Activated T-cell treated with anti-CD3 and anti-CD28 coated beads, Interleukin-2, amount 50 U/mL, for 4 hours (primary cell): ENCODE measurements around the gene DND1. TPM values are rescaled to one million over a fixed set of nuclear protein-coding genes. Genes with fewer than 3 reads are reported as not detected.
"Not testable (repeated sequence)": the region's sequence is repeated elsewhere in the genome, so short reads cannot be mapped to it uniquely, and the experiment has no call there.

Source experiments
- ATAC-seq, 2 donors: fragments of 200-7000 bp; cut with Tn5 transposase; one replicate each; pipeline ENCODE4 v1.10.0; 2021
- DNase-seq: peaks from one replicate; pipeline ENCODE4 v3.0.0-alpha.2; 2020
- H3K27me3 Mint-ChIP-seq: one replicate; pipeline ENCODE4 v1.8.0; 2021; ENCODE audit warnings: low read depth, mixed read lengths
- H3K36me3 Mint-ChIP-seq: one replicate; pipeline ENCODE4 v1.8.0; 2022; ENCODE audit warnings: mixed read lengths; ENCODE audit not compliant: insufficient read depth
- H3K4me1 Mint-ChIP-seq: one replicate; pipeline ENCODE4 v1.8.0; 2021; ENCODE audit warnings: low read depth, mixed read lengths
- H3K4me3 Mint-ChIP-seq: one replicate; pipeline ENCODE4 v1.8.0; 2021; ENCODE audit warnings: mild to moderate bottlenecking, moderate library complexity, mixed read lengths
- H3K9me3 Mint-ChIP-seq: one replicate; pipeline ENCODE4 v1.8.0; 2021; ENCODE audit warnings: mixed read lengths
- total RNA-seq, 3 donors: library from RNA; stranded (reverse); gene quantifications; one replicate each; pipeline ENCODE4 v1.2.1, GENCODE V29; 2021

The DND1 gene
- total RNA-seq, 3 donors from 2014 or later, result 3.1 to 5.6 (median 4.5) TPM

GRCh38 chr5:140647042-140647419 lies 26.3 kb downstream of the DND1 start:
- H3K4me3 Mint-ChIP-seq, result peak overlapping the region; percentile 100
- H3K36me3 Mint-ChIP-seq, result peaks cover 33% of the 10 kb centered on the region
- ATAC-seq, result no peak
- H3K4me1 Mint-ChIP-seq, result peaks cover 45% of the 10 kb centered on the region
- H3K9me3 Mint-ChIP-seq, result no peaks in the 10 kb centered on the region
- DNase-seq, result no peak
- no peaks in the 10 kb centered on the region for H3K27me3 Mint-ChIP-seq

DNA sequence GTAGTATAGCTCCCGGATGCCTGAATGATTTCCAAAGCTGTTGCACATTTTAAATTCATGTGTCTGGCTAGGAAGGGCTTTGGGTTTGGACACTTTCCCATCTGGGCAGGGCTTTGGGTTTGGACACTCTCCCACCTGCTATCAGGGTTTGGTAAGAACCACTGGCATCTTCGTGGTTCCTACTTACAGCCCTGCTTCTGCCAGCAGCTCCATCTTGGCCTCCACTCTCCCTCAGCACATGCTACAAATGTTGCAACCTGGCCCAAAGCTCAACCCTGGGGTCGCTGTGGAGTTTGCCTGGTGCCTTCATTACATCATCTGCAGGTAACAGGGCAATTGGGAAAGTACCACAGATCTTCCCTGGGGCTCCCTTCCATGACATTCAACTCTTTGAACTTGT lies 30.7 kb downstream of the DND1 start:
- Mint-ChIP-seq H3K9me3 (no peaks in the 10 kb centered on the region), H3K36me3 (peaks cover 18% of the 10 kb centered on the region), H3K4me3 (no peak overlapping the region), H3K4me1 (peaks cover 47% of the 10 kb centered on the region), H3K27me3 (no peaks in the 10 kb centered on the region)
- no peak for ATAC-seq
- no peak for DNase-seq

DNA sequence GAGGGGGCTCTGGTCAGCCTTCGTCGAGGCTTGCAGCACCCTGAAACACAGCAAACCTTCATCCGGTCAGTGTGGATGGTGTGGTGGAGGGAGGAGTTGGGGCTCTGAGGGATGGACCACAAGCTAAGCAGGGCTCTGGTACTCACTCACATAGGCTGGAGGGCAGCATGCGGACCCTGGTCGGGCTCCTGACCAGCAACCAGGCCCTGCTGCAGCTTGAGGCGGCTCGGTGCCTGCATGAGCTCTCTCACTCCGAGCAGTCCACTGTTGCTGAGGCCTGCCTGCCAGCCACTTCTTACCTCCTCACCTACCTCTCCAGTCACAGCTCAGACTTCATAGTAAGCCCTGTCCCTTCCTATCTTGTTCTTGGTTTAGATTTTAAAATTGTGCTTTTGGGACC lies 31.7 kb downstream of the DND1 start:
- Mint-ChIP-seq H3K4me3 (no peak overlapping the region), H3K4me1 (peaks cover 44% of the 10 kb centered on the region), H3K36me3 (peaks cover 17% of the 10 kb centered on the region), H3K27me3 (no peaks in the 10 kb centered on the region), H3K9me3 (no peaks in the 10 kb centered on the region)
- DNase-seq (no peak), ATAC-seq (no peak)

- Mint-ChIP-seq H3K36me3 (peaks cover 12% of the 10 kb centered on the region), H3K27me3 (no peaks in the 10 kb centered on the region), H3K4me3 (peak within 1 kb of the TSS; percentile 89), H3K9me3 (no peaks in the 10 kb centered on the region), H3K4me1 (peaks cover 39% of the 10 kb centered on the region)
- ATAC-seq (peak; percentile 95 to 97), DNase-seq (peak; percentile 96)
Observed at GRCh38 chr5:140639148-140639981, 34.0 kb downstream of the DND1 start, which contains the start of gene TMCO6. Gene TMCO6 (plus strand): TSS chr5:140639451. CDS start chr5:140639528, 77 bp downstream.

GRCh38 chr5:140638898-140639147 lies 34.6 kb downstream of the DND1 start:
- H3K36me3 Mint-ChIP-seq, ATAC-seq, H3K9me3 Mint-ChIP-seq, H3K27me3 Mint-ChIP-seq, DNase-seq: not testable (repeated sequence)
- Mint-ChIP-seq H3K4me1 (peaks cover 39% of the 10 kb centered on the region), H3K4me3 (peak overlapping the region; percentile 89)

GRCh38 chr5:140637371-140638100 lies 35.8 kb downstream of the DND1 start:
- Mint-ChIP-seq H3K4me1 (peaks cover 48% of the 10 kb centered on the region), H3K27me3 (peaks cover 3% of the 10 kb centered on the region), H3K36me3 (peaks cover 3% of the 10 kb centered on the region), H3K9me3 (no peaks in the 10 kb centered on the region), H3K4me3 (no peak overlapping the region)
- ATAC-seq (no peak), DNase-seq (no peak)

GRCh38 chr5:140635291-140636257 lies 37.8 kb downstream of the DND1 start:
- ATAC-seq, result peak in 1 of 2 donors; percentile 3
- H3K4me1 Mint-ChIP-seq, result peaks cover 45% of the 10 kb centered on the region

GRCh38 chr5:140634103-140634502 lies 39.3 kb downstream of the DND1 start:
- Mint-ChIP-seq H3K27me3 (peaks cover 11% of the 10 kb centered on the region), H3K4me3 (no peak overlapping the region), H3K9me3 (no peaks in the 10 kb centered on the region), H3K4me1 (peaks cover 37% of the 10 kb centered on the region), H3K36me3 (no peaks in the 10 kb centered on the region)
- DNase-seq, result no peak
- no peak for ATAC-seq

More at GRCh38 chr5:140635291-140636257, 37.8 kb downstream of the DND1 start:
- Mint-ChIP-seq H3K36me3 (no peaks in the 10 kb centered on the region), H3K4me3 (no peak overlapping the region), H3K27me3 (peaks cover 11% of the 10 kb centered on the region), H3K9me3 (no peaks in the 10 kb centered on the region)
- no peak for DNase-seq

DNA sequence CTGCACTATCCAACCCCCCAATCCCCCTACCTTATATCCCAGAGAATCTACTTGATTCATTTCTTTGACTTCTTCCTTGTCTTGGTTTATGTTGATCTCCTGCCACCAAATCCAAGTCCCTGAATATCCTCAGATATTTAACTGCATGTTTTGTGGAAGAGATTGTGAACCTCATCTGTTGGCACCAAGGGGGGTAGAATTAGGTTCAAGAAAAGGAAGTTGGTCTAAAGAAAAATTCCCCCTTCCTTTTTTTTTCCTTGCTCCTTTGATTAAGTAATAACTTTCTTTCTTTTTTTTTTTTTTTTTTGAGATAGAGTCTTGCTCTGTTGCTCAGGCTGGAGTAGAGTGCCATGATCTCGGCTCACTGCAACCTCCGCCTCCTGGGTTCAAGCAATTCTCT lies 39.9 kb downstream of the DND1 start:
- Mint-ChIP-seq H3K4me3 (peak overlapping the region; percentile 80), H3K36me3 (no peaks in the 10 kb centered on the region), H3K27me3 (peaks cover 11% of the 10 kb centered on the region), H3K9me3 (no peaks in the 10 kb centered on the region), H3K4me1 (peaks cover 31% of the 10 kb centered on the region)
- DNase-seq (no peak), ATAC-seq (no peak)

- peak within 1 kb of the TSS; percentile 80 for H3K4me3 Mint-ChIP-seq
- no peak for ATAC-seq
- DNase-seq, result no peak
- peaks cover 29% of the 10 kb centered on the region for H3K4me1 Mint-ChIP-seq
- no peaks in the 10 kb centered on the region for H3K36me3 Mint-ChIP-seq
- H3K27me3 Mint-ChIP-seq, result peaks cover 16% of the 10 kb centered on the region
- peaks cover 3% of the 10 kb centered on the region for H3K9me3 Mint-ChIP-seq
Observed at GRCh38 chr5:140633021-140633471, 40.3 kb downstream of the DND1 start, which contains the start of gene CD14. Gene CD14 (minus strand): TSS chr5:140633175. CDS start chr5:140633071, 104 bp downstream.

- peak; percentile 32 for DNase-seq
- peaks cover 3% of the 10 kb centered on the region for H3K9me3 Mint-ChIP-seq
- H3K4me3 Mint-ChIP-seq, result peak overlapping the region; percentile 80
Observed at GRCh38 chr5:140632366-140633020, 40.9 kb downstream of the DND1 start.

DNA sequence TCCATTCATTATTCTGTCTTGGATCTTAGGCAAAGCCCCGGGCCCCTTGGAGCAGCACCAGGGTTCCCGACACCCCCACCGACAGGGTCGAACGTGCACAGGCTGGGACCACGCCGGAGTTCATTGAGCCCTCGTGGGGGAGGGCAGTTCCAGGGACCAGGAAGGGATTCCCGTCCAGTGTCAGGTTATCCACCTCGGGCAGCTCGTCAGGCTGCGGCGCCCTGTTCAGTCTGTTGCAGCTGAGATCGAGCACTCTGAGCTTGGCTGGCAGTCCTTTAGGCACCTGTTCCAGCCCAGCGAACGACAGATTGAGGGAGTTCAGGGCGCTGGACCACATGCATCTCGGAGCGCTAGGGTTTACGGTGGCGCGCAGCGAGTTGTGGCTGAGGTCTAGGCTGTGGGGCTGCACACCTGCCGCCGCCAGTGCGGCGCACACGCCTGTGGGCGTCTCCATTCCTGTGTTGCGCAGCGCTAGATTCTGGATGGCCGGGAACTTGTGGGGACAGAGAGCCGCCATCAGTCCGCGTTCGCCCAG lies 41.5 kb downstream of the DND1 start:
- ATAC-seq (peak; percentile 57 to 61), DNase-seq (peak; percentile 15)
- peak overlapping the region; percentile 80 for H3K4me3 Mint-ChIP-seq
- peaks cover 3% of the 10 kb centered on the region for H3K9me3 Mint-ChIP-seq
- H3K36me3 Mint-ChIP-seq, result no peaks in the 10 kb centered on the region
- H3K4me1 Mint-ChIP-seq, result peaks cover 28% of the 10 kb centered on the region
- peaks cover 16% of the 10 kb centered on the region for H3K27me3 Mint-ChIP-seq

More at GRCh38 chr5:140632366-140633020, 40.9 kb downstream of the DND1 start:
- peaks cover 28% of the 10 kb centered on the region for H3K4me1 Mint-ChIP-seq
- ATAC-seq, result peak; percentile 81 to 84
- peaks cover 16% of the 10 kb centered on the region for H3K27me3 Mint-ChIP-seq
- no peaks in the 10 kb centered on the region for H3K36me3 Mint-ChIP-seq

DNA sequence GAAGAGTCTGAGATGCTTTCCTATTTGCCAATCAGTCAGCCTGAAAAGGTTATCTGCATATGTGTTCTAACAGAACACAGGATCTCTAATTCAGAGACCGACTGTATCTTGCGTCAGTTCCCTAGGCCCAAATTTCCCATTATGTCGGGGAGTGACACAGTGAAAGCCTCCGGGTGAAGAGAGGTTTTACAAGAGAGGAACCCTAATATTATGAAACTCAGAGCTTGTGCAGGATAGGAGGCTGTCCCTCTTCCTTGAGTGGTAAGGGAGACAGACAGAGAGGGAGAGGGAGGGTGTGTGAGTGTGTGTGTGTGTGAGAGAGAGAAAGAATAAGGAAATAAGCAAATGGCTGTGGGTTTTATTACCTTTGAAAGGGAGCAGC lies 42.3 kb downstream of the DND1 start:
- Mint-ChIP-seq H3K4me3 (peak overlapping the region; percentile 45), H3K4me1 (peaks cover 28% of the 10 kb centered on the region), H3K36me3 (no peaks in the 10 kb centered on the region), H3K9me3 (peaks cover 3% of the 10 kb centered on the region), H3K27me3 (peaks cover 16% of the 10 kb centered on the region)
- DNase-seq (no peak), ATAC-seq (no peak)
